Chondrocyte (in vitro differentiated cells): Measurements from ENCODE around the gene RAB33B. TPM values are rescaled to one million over a fixed set of nuclear protein-coding genes. Genes with fewer than 3 reads are reported as not detected.

ENCODE experiments used
- DNase-seq: peaks from one replicate; pipeline ENCODE4 v3.0.0; 2021; ENCODE audit warnings: mixed read lengths, low spot score
- H3K27ac Mint-ChIP-seq: one replicate; pipeline ENCODE4 v1.8.0; 2021; ENCODE audit warnings: mild to moderate bottlenecking, moderate library complexity, mixed read lengths; ENCODE audit not compliant: unreplicated experiment
- H3K27me3 Mint-ChIP-seq: 2 replicates; pipeline ENCODE4 v1.8.0; 2021; ENCODE audit warnings: low read depth, mixed read lengths
- H3K36me3 Mint-ChIP-seq: 2 replicates; pipeline ENCODE4 v1.8.0; 2021; ENCODE audit warnings: low read depth, mixed read lengths
- H3K4me1 Mint-ChIP-seq: 2 replicates; pipeline ENCODE4 v1.8.0; 2021; ENCODE audit warnings: low read depth, mild to moderate bottlenecking, mixed read lengths
- H3K4me3 Mint-ChIP-seq: one replicate; pipeline ENCODE4 v1.8.0; 2021; ENCODE audit warnings: mild to moderate bottlenecking, moderate library complexity, mixed read lengths; ENCODE audit not compliant: unreplicated experiment
- H3K9me3 Mint-ChIP-seq: 2 replicates; pipeline ENCODE4 v1.8.0; 2021; ENCODE audit warnings: low read depth, mixed read lengths
- CTCF ChIP-seq: fragments of 200-600 bp; sonication (generic); IDR thresholded peaks from 2 replicates; pipeline ENCODE4 v1.5.0; 2021; ENCODE audit warnings: antibody characterized with exemption, mild to moderate bottlenecking, moderate library complexity
- total RNA-seq: library from RNA; stranded (reverse); gene quantifications from 3 replicates; pipeline ENCODE4 v1.2.1, GENCODE V29; 2021

RAB33B gene
- total RNA-seq, 1 donor from 2014 or later, result 13.8 TPM

- Mint-ChIP-seq H3K36me3 (peaks cover 4% of the 10 kb centered on the region), H3K4me3 (no peak overlapping the region), H3K9me3 (no peaks in the 10 kb centered on the region), H3K27ac (no peak overlapping the region), H3K4me1 (peaks cover 17% of the 10 kb centered on the region), H3K27me3 (no peaks in the 10 kb centered on the region)
- TF ChIP-seq CTCF, result no peak
- DNase-seq, result no peak
Measured at GRCh38 chr4:139488442-139488841, 34.5 kb downstream of the RAB33B start.

GRCh38 chr4:139489638-139490037 is 35.7 kb downstream of the RAB33B start:
- Mint-ChIP-seq H3K4me3 (no peak overlapping the region), H3K27me3 (no peaks in the 10 kb centered on the region), H3K9me3 (peaks cover 7% of the 10 kb centered on the region), H3K36me3 (peaks cover 4% of the 10 kb centered on the region), H3K27ac (no peak overlapping the region), H3K4me1 (peaks cover 17% of the 10 kb centered on the region)
- DNase-seq, result no peak
- TF ChIP-seq CTCF, result no peak

GRCh38 chr4:139492429-139492828 is 38.5 kb downstream of the RAB33B start:
- no peak for DNase-seq
- no peaks in the 10 kb centered on the region for H3K27me3 Mint-ChIP-seq
- no peak for TF ChIP-seq CTCF
- H3K4me3 Mint-ChIP-seq, result no peak overlapping the region
- H3K9me3 Mint-ChIP-seq, result peaks cover 7% of the 10 kb centered on the region
- peaks cover 4% of the 10 kb centered on the region for H3K36me3 Mint-ChIP-seq
- H3K4me1 Mint-ChIP-seq, result peaks cover 8% of the 10 kb centered on the region
- H3K27ac Mint-ChIP-seq, result no peak overlapping the region

GRCh38 chr4:139493176-139493575 is 39.3 kb downstream of the RAB33B start:
- H3K4me1 Mint-ChIP-seq, result peaks cover 5% of the 10 kb centered on the region
- no peaks in the 10 kb centered on the region for H3K27me3 Mint-ChIP-seq
- peaks cover 7% of the 10 kb centered on the region for H3K9me3 Mint-ChIP-seq
- no peak for DNase-seq
- TF ChIP-seq CTCF, result no peak
- H3K36me3 Mint-ChIP-seq, result peaks cover 4% of the 10 kb centered on the region
- H3K4me3 Mint-ChIP-seq, result no peak overlapping the region
- H3K27ac Mint-ChIP-seq, result no peak overlapping the region

GRCh38 chr4:139499186-139499585 is 45.3 kb downstream of the RAB33B start:
- Mint-ChIP-seq H3K9me3 (peaks cover 2% of the 10 kb centered on the region), H3K36me3 (peaks cover 3% of the 10 kb centered on the region), H3K27me3 (no peaks in the 10 kb centered on the region), H3K4me3 (no peak overlapping the region), H3K4me1 (peaks cover 6% of the 10 kb centered on the region), H3K27ac (peak overlapping the region; percentile 24)
- TF ChIP-seq CTCF, result no peak
- DNase-seq, result no peak
